Measurements from ENCODE around the gene FAM89A.

FAM89A gene

GRCh38 chr1:231075020-231075419, 35.0 kb upstream of the FAM89A start:
- POLR2A ChIA-PET (ENCODE audit: low non-redundant PET), result no interaction called here
- H3K27ac ChIP-seq, result no peak overlapping the region
- CTCF ChIA-PET, result no interaction called here
- TF ChIP-seq, protein P1, sequence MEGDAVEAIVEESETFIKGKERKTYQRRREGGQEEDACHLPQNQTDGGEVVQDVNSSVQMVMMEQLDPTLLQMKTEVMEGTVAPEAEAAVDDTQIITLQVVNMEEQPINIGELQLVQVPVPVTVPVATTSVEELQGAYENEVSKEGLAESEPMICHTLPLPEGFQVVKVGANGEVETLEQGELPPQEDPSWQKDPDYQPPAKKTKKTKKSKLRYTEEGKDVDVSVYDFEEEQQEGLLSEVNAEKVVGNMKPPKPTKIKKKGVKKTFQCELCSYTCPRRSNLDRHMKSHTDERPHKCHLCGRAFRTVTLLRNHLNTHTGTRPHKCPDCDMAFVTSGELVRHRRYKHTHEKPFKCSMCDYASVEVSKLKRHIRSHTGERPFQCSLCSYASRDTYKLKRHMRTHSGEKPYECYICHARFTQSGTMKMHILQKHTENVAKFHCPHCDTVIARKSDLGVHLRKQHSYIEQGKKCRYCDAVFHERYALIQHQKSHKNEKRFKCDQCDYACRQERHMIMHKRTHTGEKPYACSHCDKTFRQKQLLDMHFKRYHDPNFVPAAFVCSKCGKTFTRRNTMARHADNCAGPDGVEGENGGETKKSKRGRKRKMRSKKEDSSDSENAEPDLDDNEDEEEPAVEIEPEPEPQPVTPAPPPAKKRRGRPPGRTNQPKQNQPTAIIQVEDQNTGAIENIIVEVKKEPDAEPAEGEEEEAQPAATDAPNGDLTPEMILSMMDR (conservative IDR thresholded peaks at IDR 0.05; ENCODE audit: low read depth), result no peak
- DNase-seq (ENCODE audit: low spot score), result no peak

GRCh38 chr1:231074046-231074445, 34.0 kb upstream of the FAM89A start:
- TF ChIP-seq, protein P1 (conservative IDR thresholded peaks at IDR 0.05; ENCODE audit: low read depth), result no peak
- DNase-seq (ENCODE audit: low spot score), result no peak
- POLR2A ChIA-PET (ENCODE audit: low non-redundant PET), result no interaction called here
- CTCF ChIA-PET, result no interaction called here
- H3K27ac ChIP-seq, result no peak overlapping the region

DNA sequence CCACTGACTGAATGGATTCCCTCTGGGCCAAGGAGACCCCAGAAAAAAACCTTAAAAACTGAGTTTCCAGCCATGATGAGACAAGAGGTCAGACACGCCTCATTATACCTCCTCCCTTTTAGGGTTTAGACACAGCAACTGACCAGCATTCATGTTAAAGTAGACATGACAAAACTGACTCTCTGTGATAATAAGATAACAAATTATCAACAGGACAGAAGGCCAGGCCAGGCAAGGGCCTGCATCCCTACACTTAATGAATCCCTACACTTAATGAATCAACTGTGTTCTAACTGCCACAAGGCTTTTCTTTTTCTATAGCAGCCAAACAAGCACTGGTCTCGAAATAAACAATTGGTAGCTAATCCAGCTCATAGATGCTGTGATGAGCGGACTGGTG, 33.3 kb upstream of the FAM89A start:
- DNase-seq (ENCODE audit: low spot score), result no peak
- CTCF ChIA-PET, result no interaction called here
- no peak overlapping the region for H3K27ac ChIP-seq
- TF ChIP-seq, protein P1 (conservative IDR thresholded peaks at IDR 0.05; ENCODE audit: low read depth), result no peak
- POLR2A ChIA-PET (ENCODE audit: low non-redundant PET), result no interaction called here

DNA sequence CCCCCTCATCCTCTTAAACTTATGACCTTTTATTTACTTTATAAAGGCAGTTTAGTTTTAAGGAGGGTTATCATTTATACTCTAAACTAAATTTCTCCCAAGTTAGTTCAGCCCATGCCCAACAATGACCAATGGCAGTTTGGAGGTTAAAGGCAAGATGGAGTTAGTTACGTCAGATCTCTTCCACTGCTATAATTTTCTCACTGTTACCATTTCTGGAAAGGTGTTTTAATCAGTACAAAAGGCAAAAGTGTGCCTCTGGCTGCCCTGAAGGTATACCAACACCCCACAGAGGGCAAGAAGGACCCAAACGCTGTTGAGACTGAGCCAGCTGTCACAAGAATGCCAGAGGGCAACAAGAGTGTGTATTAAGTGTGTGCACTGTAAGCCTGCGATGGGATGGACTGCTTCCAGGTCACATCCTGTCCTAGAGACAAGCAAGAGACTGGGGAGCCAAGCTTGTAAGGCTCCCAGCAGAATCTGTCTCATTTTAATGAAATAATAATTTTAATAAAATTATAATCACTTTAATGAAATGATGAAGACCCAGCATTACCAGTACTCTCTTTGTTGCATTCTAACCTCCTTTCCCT, 32.5 kb upstream of the FAM89A start:
- CTCF ChIA-PET, result no interaction called here
- H3K27ac ChIP-seq, result no peak overlapping the region
- TF ChIP-seq, protein P1 (conservative IDR thresholded peaks at IDR 0.05; ENCODE audit: low read depth), result no peak
- POLR2A ChIA-PET (ENCODE audit: low non-redundant PET), result no interaction called here
- DNase-seq (ENCODE audit: low spot score), result no peak

DNA sequence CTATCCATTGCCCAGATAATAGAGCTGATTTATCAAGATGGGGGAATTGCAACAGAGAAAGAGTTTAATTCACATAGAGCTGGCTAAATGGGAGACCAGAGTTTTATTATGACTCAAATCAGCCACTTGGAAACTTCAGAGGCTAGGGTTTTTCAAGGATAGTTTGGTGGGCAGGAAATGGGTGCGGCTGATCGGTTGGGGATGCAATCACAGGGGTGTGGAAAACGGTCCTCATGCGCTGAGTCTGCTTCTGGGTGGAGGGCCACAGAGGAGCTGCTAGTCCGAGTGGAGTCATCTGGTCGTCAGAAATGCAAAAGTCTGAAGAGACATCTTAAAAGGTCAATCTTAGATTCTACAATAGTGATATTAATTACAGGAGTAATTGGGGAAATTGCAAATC, 32.0 kb upstream of the FAM89A start:
- ChIA-PET CTCF (no interaction called here), POLR2A (ENCODE audit: low non-redundant PET) (no interaction called here)
- DNase-seq (ENCODE audit: low spot score), result no peak
- TF ChIP-seq, protein P1 (conservative IDR thresholded peaks at IDR 0.05; ENCODE audit: low read depth), result no peak
- no peak overlapping the region for H3K27ac ChIP-seq

GRCh38 chr1:231070758-231071444, 30.8 kb upstream of the FAM89A start:
- CTCF ChIA-PET, result interaction anchor here (0.7 kb wide), 1 partner anchor 550 kb away, joined by 3 read pairs; no protein-coding TSS in a partner anchor
- TF ChIP-seq, protein P1 (conservative IDR thresholded peaks at IDR 0.05; ENCODE audit: low read depth), result no peak
- H3K27ac ChIP-seq, result no peak overlapping the region
- POLR2A ChIA-PET (ENCODE audit: low non-redundant PET), result no interaction called here
- no peak for DNase-seq (ENCODE audit: low spot score)
